Neutrophil (primary cell): ENCODE measurements around the gene SDHA.
"Not testable (repeated sequence)": the region's sequence is repeated elsewhere in the genome, so short reads cannot be mapped to it uniquely, and the experiment has no call there.

Experiments used
- H3K27ac ChIP-seq: fragments of 200-600 bp; sonication (generic); 2 replicates; pipeline ENCODE4 v1.5.1; 2016; ENCODE audit warnings: mild to moderate bottlenecking, moderate library complexity
- H3K27me3 ChIP-seq: fragments of 200-600 bp; sonication (generic); 2 replicates; pipeline ENCODE4 v1.6.0; 2016; ENCODE audit warnings: mild to moderate bottlenecking
- H3K36me3 ChIP-seq: fragments of 200-600 bp; sonication (generic); 2 replicates; pipeline ENCODE4 v1.5.1; 2017
- H3K4me1 ChIP-seq, 2 experiments: fragments of 200-600 bp in 1 of 2; sonication (generic) in 1 of 2; 1 replicate in 1 of 2; 2 replicates in 1 of 2; pipeline versions ENCODE4 v1.5.1 to v1.6.1; 2013 to 2016; ENCODE audit warnings: low read depth in 1 of 2, low read length in 1 of 2, mild to moderate bottlenecking in 1 of 2, moderate library complexity in 1 of 2; ENCODE audit not compliant: control insufficient read depth in 1 of 2, insufficient read depth in 1 of 2
- H3K4me3 ChIP-seq, 2 experiments: fragments of 200-600 bp in 1 of 2; sonication (generic) in 1 of 2; 1 replicate in 1 of 2; 2 replicates in 1 of 2; pipeline ENCODE4 v1.5.1; 2013 to 2016; ENCODE audit warnings: low read depth in 1 of 2, low read length in 1 of 2, mild to moderate bottlenecking in 1 of 2, moderate library complexity in 1 of 2
- H3K9me3 ChIP-seq: fragments of 200-600 bp; sonication (generic); 2 replicates; pipeline ENCODE4 v1.5.1; 2016
- CTCF ChIP-seq: fragments of 200-600 bp; sonication (generic); IDR thresholded peaks from 2 replicates; pipeline ENCODE4 v1.5.1; 2016; ENCODE audit warnings: antibody characterized with exemption

The SDHA gene

DNA sequence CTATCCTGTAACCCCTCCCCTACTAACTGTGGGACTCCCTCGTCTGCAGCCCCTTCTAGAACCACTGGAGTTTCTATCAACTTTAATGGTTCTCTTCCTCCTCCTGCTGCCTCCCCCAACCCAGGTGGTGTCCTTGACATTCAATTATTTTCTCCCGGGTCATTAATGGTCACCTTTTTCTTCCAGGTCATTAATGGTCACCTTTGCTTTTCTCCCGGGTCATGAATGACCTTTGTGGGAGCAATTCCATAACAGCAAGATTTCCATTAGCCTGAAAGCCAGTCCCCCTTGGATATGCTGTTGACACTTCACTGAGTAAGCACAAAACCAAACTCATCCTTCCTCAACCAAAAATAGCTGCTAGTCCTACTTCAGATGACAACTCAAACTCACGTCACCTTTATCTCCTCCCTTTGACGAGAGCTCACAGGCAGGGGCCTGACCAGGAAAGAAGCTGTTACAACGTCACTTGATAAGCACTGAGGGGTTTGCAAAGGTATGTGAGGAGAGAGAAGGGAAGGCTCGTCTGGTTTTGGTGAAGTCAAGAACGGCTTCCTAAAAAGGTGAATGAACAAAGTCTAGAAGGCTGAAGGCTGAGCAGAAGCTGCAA lies 11.1 kb upstream of the SDHA start:
- Histone ChIP-seq H3K27ac (no peak overlapping the region), H3K9me3 (no peaks in the 10 kb centered on the region), H3K36me3 (peaks cover 32% of the 10 kb centered on the region), H3K4me3 (no peak overlapping the region), H3K4me1 (no peaks in the 10 kb centered on the region), H3K27me3 (no peaks in the 10 kb centered on the region)
- TF ChIP-seq CTCF: no peak

DNA sequence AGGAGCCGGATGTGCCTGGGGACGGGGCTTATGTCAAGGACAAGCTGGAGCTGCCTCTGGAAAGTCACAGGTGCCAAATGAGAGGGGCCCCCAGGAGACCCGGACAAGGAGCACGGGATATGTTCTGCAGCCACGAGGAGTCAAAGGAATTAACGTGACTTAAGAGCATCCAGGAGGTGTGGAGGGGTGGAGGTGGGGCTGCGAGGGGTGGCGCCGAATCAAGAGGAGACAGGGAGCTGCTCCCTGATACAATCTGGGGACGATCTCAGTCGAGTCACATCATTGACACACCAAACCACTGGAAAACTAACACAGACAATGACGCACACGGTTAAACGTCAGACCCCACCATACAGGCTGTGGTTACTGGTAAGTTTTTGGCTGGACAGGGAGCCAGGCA lies 10.5 kb upstream of the SDHA start:
- Histone ChIP-seq H3K4me3 (no peak overlapping the region), H3K4me1 (no peaks in the 10 kb centered on the region), H3K27ac (no peak overlapping the region), H3K27me3 (no peaks in the 10 kb centered on the region), H3K36me3 (peaks cover 32% of the 10 kb centered on the region), H3K9me3 (no peaks in the 10 kb centered on the region)
- TF ChIP-seq CTCF: no peak

DNA sequence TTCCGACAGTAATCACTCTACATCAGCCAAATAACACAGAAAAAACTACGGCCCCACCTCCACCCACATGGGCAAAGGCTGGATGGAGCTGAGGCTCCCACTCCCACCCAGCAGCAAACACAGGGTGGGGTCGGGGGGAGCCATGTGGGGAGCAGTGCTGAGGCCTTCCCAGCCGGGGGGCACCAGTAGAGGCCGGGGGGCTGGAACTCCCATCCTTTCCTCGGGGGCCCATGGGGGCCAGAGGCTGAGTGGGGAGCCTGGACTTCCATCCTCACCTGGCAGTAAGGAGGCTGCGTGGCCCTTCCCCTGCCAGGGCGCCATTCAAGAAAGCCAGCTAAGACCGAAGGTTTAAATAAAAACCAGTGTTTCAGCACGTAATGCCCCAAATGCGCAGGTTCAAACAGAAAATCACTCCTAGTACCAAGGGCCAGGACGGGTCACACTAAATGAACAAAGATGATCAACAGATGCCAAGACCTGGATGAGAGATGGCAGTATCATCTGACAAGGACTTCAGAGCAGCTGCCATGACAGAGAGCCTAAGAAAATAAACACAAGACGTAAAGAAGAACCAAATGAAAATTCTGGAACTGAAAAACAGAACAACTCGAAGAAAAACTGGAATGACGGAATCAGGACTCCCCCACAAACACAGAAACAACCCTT lies 9.5 kb upstream of the SDHA start:
- Histone ChIP-seq H3K4me1 (no peaks in the 10 kb centered on the region), H3K36me3 (peaks cover 27% of the 10 kb centered on the region), H3K27me3 (no peaks in the 10 kb centered on the region), H3K4me3 (no peak overlapping the region), H3K9me3 (no peaks in the 10 kb centered on the region), H3K27ac (no peak overlapping the region)
- no peak for TF ChIP-seq CTCF

DNA sequence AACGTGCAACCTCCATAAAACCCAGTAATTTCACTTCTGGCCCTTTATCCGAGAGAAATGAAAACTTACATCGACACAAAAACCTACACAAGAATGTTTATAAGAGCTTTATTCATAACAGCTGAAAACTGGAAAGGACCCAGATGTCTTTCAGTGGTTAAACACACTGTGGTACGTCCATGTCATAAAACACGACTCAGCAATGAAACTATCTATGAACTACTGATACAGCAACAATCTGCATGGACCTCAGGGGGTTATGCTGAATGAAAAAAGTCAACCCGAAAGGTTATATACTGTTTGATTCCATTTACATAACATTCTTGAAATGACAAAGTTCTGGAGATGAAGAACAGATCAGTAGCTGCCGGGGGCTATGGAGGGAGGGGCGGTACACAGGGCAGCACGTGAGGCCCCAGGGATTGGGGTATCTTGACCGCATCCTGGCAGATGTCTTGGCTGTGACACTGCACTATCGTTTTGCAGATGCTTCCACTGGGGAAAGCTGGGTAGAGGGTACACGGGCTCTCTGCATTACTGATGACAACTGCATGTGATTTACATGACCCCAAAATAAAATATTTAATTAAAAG lies 4.2 kb upstream of the SDHA start:
- H3K27ac ChIP-seq: no peak overlapping the region
- TF ChIP-seq CTCF: no peak
- peaks cover 1 to 8% of the 10 kb centered on the region in 2 experiments for H3K4me1 ChIP-seq
- no peaks in the 10 kb centered on the region for H3K36me3 ChIP-seq
- peaks cover 4% of the 10 kb centered on the region for H3K27me3 ChIP-seq
- H3K9me3 ChIP-seq: no peaks in the 10 kb centered on the region
- H3K4me3 ChIP-seq: no peak overlapping the region

DNA sequence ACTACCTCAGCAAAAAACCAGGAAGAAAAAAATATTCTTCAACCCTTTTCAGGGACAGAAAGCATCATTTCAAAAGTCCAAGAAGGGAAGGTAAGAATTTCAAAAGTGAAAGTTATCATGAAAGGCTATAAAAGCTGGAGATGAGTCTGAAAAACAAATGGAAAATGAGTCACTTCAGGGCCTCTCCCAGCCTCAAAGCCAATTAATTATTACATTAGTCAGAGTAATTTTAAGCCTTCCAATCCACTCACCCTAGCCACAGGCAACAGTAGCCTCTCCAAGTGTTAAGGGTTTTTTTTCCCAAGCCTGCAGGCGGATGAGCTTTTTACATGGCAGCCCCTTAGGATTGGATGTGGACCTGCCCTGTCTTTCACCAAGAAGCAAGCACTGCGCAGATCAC lies 2.9 kb upstream of the SDHA start:
- not testable (repeated sequence) for H3K27ac ChIP-seq, H3K4me3 ChIP-seq, H3K9me3 ChIP-seq, H3K36me3 ChIP-seq
- Histone ChIP-seq H3K27me3 (peaks cover 15% of the 10 kb centered on the region), H3K4me1 (peaks cover 15 to 21% of the 10 kb centered on the region in 2 experiments)

DNA sequence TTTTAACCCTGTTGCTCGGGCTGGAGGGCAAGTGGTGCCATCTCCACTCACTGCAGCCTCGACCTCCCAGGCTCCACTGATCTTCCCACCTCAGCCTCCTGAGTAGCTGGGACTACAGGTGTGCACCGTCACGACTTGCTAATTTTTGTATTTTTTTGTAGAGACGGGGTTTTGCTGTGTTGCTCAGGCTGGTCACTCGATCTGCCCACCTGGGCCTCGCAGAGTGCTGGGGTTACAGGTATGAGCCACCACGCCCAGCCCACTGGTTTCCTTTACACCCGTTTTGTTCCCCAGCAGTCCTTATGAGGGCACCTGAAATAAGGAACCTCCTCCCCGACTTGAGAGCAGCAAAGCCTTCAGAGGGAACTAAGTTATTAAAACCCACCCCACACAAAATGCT lies 2.0 kb upstream of the SDHA start:
- not testable (repeated sequence) for H3K27ac ChIP-seq, H3K36me3 ChIP-seq, H3K9me3 ChIP-seq, H3K4me3 ChIP-seq
- H3K4me1 ChIP-seq: peaks cover 18 to 22% of the 10 kb centered on the region in 2 experiments
- H3K27me3 ChIP-seq: peaks cover 15% of the 10 kb centered on the region
